GM12878 (cell line): Measurements from ENCODE around the gene YTHDF1. TPM values are rescaled to one million over a fixed set of nuclear protein-coding genes. Genes with fewer than 3 reads are reported as not detected.

Source experiments
- ATAC-seq: fragments of 200-7000 bp; cut with Tn5 transposase; 3 replicates; pipeline ENCODE4 v1.9.1; 2020; ENCODE audit warnings: mild to moderate bottlenecking, moderate library complexity
- BruUV-seq: library from RNA; stranded (reverse); fragments of 400-500 nt; replicated peaks from 2 replicates; lab custom pipeline; 2021; lab: Mats Ljungman, UMichigan
- CTCF ChIA-PET: fragments of 300-600 bp; sonication (Branson Sonifier 250); formaldehyde crosslinking; extraction: SDS; loops from one replicate; lab custom pipeline; 2021; ENCODE audit warnings: inconsistent platforms; lab: Yijun Ruan, JAX
- POLR2A ChIA-PET: fragments of 350-600 bp; formaldehyde crosslinking; extraction: SDS; loops from one replicate; lab custom pipeline; 2021; ENCODE audit warnings: inconsistent platforms; lab: Charles Lee
- RAD21 ChIA-PET: fragments of 300-600 bp; sonication (Branson Sonifier 250); formaldehyde crosslinking; loops from one replicate; lab custom pipeline; 2023; ENCODE audit warnings: antibody characterized with exemption; ENCODE audit not compliant: unreplicated experiment; lab: Charles Lee
- SMC1A ChIA-PET: fragments of 300-600 bp; sonication (Branson Sonifier 250); formaldehyde crosslinking; loops from one replicate; lab custom pipeline; 2023; ENCODE audit not compliant: unreplicated experiment, uncharacterized antibody; lab: Charles Lee
- DNase-seq: peaks from one replicate; pipeline ENCODE4 v3.0.0-alpha.2; 2011; ENCODE audit warnings: low read depth, low spot score
- FAIRE-seq: peaks from 3 replicates; lab custom pipeline; 2011; peaks lifted over from hg19 to GRCh38; lab: Jason Lieb, UNC
- H2AFZ ChIP-seq: 2 replicates; pipeline ENCODE4 v1.6.0; 2011; ENCODE audit warnings: low read depth, low read length, control low read depth; ENCODE audit not compliant: control insufficient read depth
- H3K27ac ChIP-seq: 2 replicates; pipeline ENCODE4 v1.5.1; 2011; ENCODE audit warnings: control low read depth; ENCODE audit not compliant: control insufficient read depth, insufficient read depth
- H3K27me3 ChIP-seq, 2 experiments: replicated peaks in 1 of 2; 2 replicates each; pipeline versions ENCODE4 v1.6.0 to v1.6.1; 2011; ENCODE audit warnings: low read length in 1 of 2; ENCODE audit not compliant: control insufficient read depth in 2 of 2, insufficient read depth in 2 of 2
- H3K36me3 ChIP-seq, 2 experiments: 2 replicates each; pipeline ENCODE4 v1.5.1; 2011; ENCODE audit warnings: low read length in 1 of 2; ENCODE audit not compliant: control insufficient read depth in 2 of 2, insufficient read depth in 2 of 2
- H3K4me1 ChIP-seq: 2 replicates; pipeline ENCODE4 v1.6.1; 2011; ENCODE audit warnings: mild to moderate bottlenecking, low read length, moderate library complexity, mixed read lengths; ENCODE audit not compliant: control insufficient read depth, insufficient read depth
- H3K4me2 ChIP-seq: 2 replicates; pipeline ENCODE4 v1.6.0; 2011; ENCODE audit warnings: control low read depth; ENCODE audit not compliant: control insufficient read depth, insufficient read depth
- H3K4me3 ChIP-seq: fragments of 200-600 bp; sonication (generic); 2 replicates; pipeline ENCODE4 v1.5.1; 2016
- H3K79me2 ChIP-seq: 2 replicates; pipeline ENCODE4 v1.6.0; 2011; ENCODE audit warnings: low read length; ENCODE audit not compliant: control insufficient read depth, insufficient read depth
- H3K9ac ChIP-seq: 2 replicates; pipeline ENCODE4 v1.8.0; 2011; ENCODE audit warnings: low read length, control low read depth, mixed read lengths; ENCODE audit not compliant: control insufficient read depth, insufficient read depth
- H3K9me3 ChIP-seq: replicated peaks from 3 replicates; pipeline ENCODE4 v1.5.1; 2011; ENCODE audit warnings: mild to moderate bottlenecking, low read length; ENCODE audit not compliant: control insufficient read depth, insufficient read depth
- H4K20me1 ChIP-seq: 2 replicates; pipeline ENCODE4 v1.6.0; 2011; ENCODE audit not compliant: control insufficient read depth, insufficient read depth
- ATF7 ChIP-seq: fragments of 450-650 bp; IDR thresholded peaks from 2 replicates; pipeline ENCODE4 v1.6.1; 2016; ENCODE audit warnings: low read depth, mild to moderate bottlenecking
- BCLAF1 ChIP-seq: fragments of 450-650 bp; IDR thresholded peaks from 2 replicates; pipeline ENCODE4 v1.6.1; 2017; ENCODE audit warnings: antibody characterized with exemption, mild to moderate bottlenecking, moderate library complexity
- CHD1 ChIP-seq: IDR thresholded peaks from 2 replicates; pipeline ENCODE4 v1.6.1; 2012; ENCODE audit warnings: low read depth, low read length, improper control_type of control experiment
- DPF2 ChIP-seq: fragments of 450-650 bp; IDR thresholded peaks from 2 replicates; pipeline ENCODE4 v1.6.1; 2017; ENCODE audit warnings: mild to moderate bottlenecking
- E2F8 ChIP-seq: fragments of 450-650 bp; IDR thresholded peaks from 2 replicates; pipeline ENCODE4 v1.6.1; 2018; ENCODE audit warnings: mild to moderate bottlenecking, low read depth, moderate library complexity; ENCODE audit not compliant: partially characterized antibody
- FOXM1 ChIP-seq: IDR thresholded peaks from 2 replicates; pipeline ENCODE4 v1.6.1; 2012; ENCODE audit warnings: low read depth, mild to moderate bottlenecking, inconsistent platforms, low read length, moderate library complexity
- NFXL1 ChIP-seq: fragments of 450-650 bp; IDR thresholded peaks from 2 replicates; pipeline ENCODE4 v1.6.1; 2017; ENCODE audit warnings: antibody characterized with exemption, mild to moderate bottlenecking, borderline replicate concordance
- STAT1 ChIP-seq: fragments of 450-650 bp; conservative IDR thresholded peaks from 2 replicates; pipeline ENCODE4 v1.6.1; 2014; ENCODE audit warnings: antibody characterized with exemption, mild to moderate bottlenecking
- WGBS: methylation state at CpG from one replicate; pipeline ENCODE4 v1.1.6; 2016; ENCODE audit warnings: low lambda C conversion rate; ENCODE audit not compliant: insufficient replicate concordance, insufficient coverage; ENCODE audit errors: missing lambda C conversion rate; 5-methylcytosine and 5-hydroxymethylcytosine counted together
- in situ Hi-C: fragments of 300-500 bp; cut with MboI; formaldehyde crosslinking; loops from 9 replicates; pipeline ENCODE4 v1.14.3; 2018; ENCODE audit warnings: mixed read lengths
- intact Hi-C: fragments of 100-400 bp; cut with micrococcal nuclease; formaldehyde crosslinking; loops from one replicate; pipeline ENCODE4 v1.14.2; 2022; ENCODE audit not compliant: unreplicated experiment
- polyA plus RNA-seq, 11 experiments: library from polyadenylated mRNA; depleted of rRNA in 4 of 11; unstranded in 6 of 11; stranded (reverse) in 5 of 11; fragments of >200 nt; fragmentation: Nextera tagmentation in 4 of 11; fragmentation: Illumina TruSeq in 1 of 11; extraction: Ambion mirVana in 4 of 11; extraction: Trizol in 1 of 11; gene quantifications; 1 replicate in 1 of 11; 2 replicates in 10 of 11; pipeline versions ENCODE4 v1.2.1 to v1.2.3, GENCODE V29; 2011 to 2016; ENCODE audit warnings: inconsistent platforms in 2 of 11, missing spikeins in 2 of 11, low read depth in 1 of 11
- total RNA-seq, 4 experiments: library from RNA; depleted of rRNA in 3 of 4; stranded (reverse); fragments of >200 nt in 3 of 4; fragmentation: Illumina TruSeq in 1 of 4; extraction: Trizol in 1 of 4; gene quantifications; 2 replicates each; pipeline versions ENCODE4 v1.2.1 to v1.2.3, GENCODE V29; 2013 to 2021

Gene YTHDF1
- total and polyA plus RNA-seq, 10 of the 15 experiments (the other 5 are each of a cell fraction or from before 2014, with no cell fraction given): 4.6 to 37.8 (median 20.5) TPM

DNA sequence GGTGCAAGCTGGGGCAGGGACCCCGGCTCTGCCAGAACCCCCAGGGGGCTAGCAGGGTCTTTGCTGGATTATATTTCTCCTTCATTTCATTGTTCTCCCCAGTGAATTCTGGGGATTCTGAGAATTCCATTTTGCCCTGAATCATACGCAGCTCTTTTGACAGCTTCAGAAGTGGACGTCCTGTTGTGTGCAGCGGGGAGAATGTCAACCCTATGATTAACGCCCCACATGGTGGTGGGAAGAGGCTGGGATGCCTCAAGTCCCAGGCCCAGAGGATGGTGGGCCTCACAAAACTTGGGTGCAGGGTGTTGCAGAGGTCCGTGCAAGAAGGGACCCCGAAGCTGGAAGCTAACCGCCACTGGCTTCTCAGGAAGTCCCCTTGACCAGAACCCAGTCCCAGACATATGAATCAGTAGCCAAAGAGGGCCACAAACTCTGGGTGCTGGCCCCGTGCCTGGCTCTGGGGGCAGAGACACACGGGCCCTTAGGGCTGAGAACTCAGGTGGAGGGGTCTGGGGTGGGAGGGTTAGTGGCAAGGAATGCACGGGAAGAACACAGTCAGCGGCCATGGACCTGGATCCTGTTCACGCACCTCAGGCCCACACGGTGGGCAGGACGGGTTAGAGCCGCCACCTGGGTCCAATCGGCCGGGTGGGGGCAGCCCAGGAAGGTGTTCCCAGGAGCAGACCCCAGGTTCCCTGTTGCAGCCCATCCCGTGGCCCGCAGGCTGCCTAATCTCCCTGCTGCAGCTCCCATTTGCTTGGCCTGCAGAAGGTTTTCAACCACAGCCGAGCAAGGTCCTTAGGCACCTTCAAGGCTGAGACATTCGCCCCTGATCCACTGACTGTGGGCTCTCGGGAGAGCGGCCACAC lies 51.2 kb downstream of the YTHDF1 start:
- RAD21 ChIA-PET: no interaction called here

More for the DNA sequence above, 51.2 kb downstream of the YTHDF1 start:
- Histone ChIP-seq H3K9me3 (no peaks in the 10 kb centered on the region), H3K4me2 (no peak overlapping the region), H3K27ac (no peak overlapping the region), H3K4me1 (no peaks in the 10 kb centered on the region), H3K27me3 (peaks cover 0 to 2% of the 10 kb centered on the region in 2 experiments; a peak in 3 of 4 replicates), H3K4me3 (no peak overlapping the region), H4K20me1 (no peaks in the 10 kb centered on the region), H3K9ac (no peak overlapping the region), H3K79me2 (no peaks in the 10 kb centered on the region), H3K36me3 (no peaks in the 10 kb centered on the region), H2AFZ (no peak overlapping the region)
- ChIA-PET CTCF (no interaction called here), SMC1A (no interaction called here), POLR2A (no interaction called here)
- FAIRE-seq: no peak
- TF ChIP-seq FOXM1 (no peak), STAT1 (no peak), E2F8 (no peak), ATF7 (no peak), NFXL1 (no peak), DPF2 (no peak), CHD1 (no peak), BCLAF1 (no peak)
- WGBS: 31% methylated on average over 24 of the region's 24 CpGs
- DNase-seq: no peak
- no TSS peak for BruUV-seq
- intact Hi-C loops (no loop called here), in situ Hi-C loops (no loop called here)
- no peak for ATAC-seq
